ENCODE measurements around the gene TOMM20. TPM values are rescaled to one million over a fixed set of nuclear protein-coding genes. Genes with fewer than 3 reads are reported as not detected.
"Not testable (repeated sequence)": the region's sequence is repeated elsewhere in the genome, so short reads cannot be mapped to it uniquely, and the experiment has no call there.

The TOMM20 gene
- total and polyA plus RNA-seq, 3 donors from 2014 or later = 74.7 to 113 (median 80.6) TPM

- Histone ChIP-seq H3K27ac (peak overlapping the region; percentile 78 to 85), H3K9me3 (no peaks in the 10 kb centered on the region), H3K4me1 (no peaks in the 10 kb centered on the region), H3K36me3 (ENCODE audit: low read depth, missing control alignments) (no peaks in the 10 kb centered on the region), H3K4me3 (peak overlapping the region; percentile 75 to 92), H3K27me3 (no peaks in the 10 kb centered on the region)
- intact Hi-C loops (cut with DNase I; ENCODE audit: low total_unique reads) = no loop called here
- no peak for TF ChIP-seq POLR2A (IDR thresholded peaks at IDR 0.05)
- TF ChIP-seq CTCF (IDR thresholded peaks at IDR 0.05) = no peak
- WGBS, 2 donors = 51 to 55% methylated on average over 21 of the region's 21 CpGs
- no peak for DNase-seq
Observed at GRCh38 chr1:235161685-235162327, 33.2 kb upstream of the TOMM20 start.

GRCh38 chr1:235160957-235161684, 32.5 kb upstream of the TOMM20 start, which contains the start of gene RBM34:
Gene RBM34, minus strand, starts transcription at chr1:235161250. Its CDS starts 24 bp downstream, at chr1:235161226.
- Histone ChIP-seq H3K9me3 (no peaks in the 10 kb centered on the region), H3K27ac (peak within 1 kb of the TSS; percentile 78 to 85), H3K4me1 (no peaks in the 10 kb centered on the region), H3K4me3 (peak within 1 kb of the TSS; percentile 75 to 92), H3K36me3 (ENCODE audit: low read depth, missing control alignments) (no peaks in the 10 kb centered on the region), H3K27me3 (no peaks in the 10 kb centered on the region)
- peak; percentile 14 to 38 (median 25) for TF ChIP-seq CTCF (IDR thresholded peaks at IDR 0.05)
- TF ChIP-seq POLR2A (IDR thresholded peaks at IDR 0.05) = peak; percentile 97
- intact Hi-C loops (cut with DNase I; ENCODE audit: low total_unique reads) = no loop called here
- 0% methylated on average over 48 to 52 of the region's 52 CpGs for WGBS, 2 donors
- DNase-seq = peak; percentile 95

- Histone ChIP-seq H3K9me3 (no peaks in the 10 kb centered on the region), H3K27ac (peak overlapping the region; percentile 78 to 85), H3K27me3 (no peaks in the 10 kb centered on the region), H3K4me3 (peak overlapping the region; percentile 75 to 92), H3K36me3 (ENCODE audit: low read depth, missing control alignments) (no peaks in the 10 kb centered on the region), H3K4me1 (no peaks in the 10 kb centered on the region)
- TF ChIP-seq CTCF (IDR thresholded peaks at IDR 0.05) (no peak), POLR2A (IDR thresholded peaks at IDR 0.05) (no peak)
- DNase-seq = no peak
- intact Hi-C loops (cut with DNase I; ENCODE audit: low total_unique reads) = no loop called here
- 3 to 4% methylated on average over 14 of the region's 14 CpGs for WGBS, 2 donors
Observed at GRCh38 chr1:235160383-235160956, 31.8 kb upstream of the TOMM20 start.

GRCh38 chr1:235159930-235160329, 31.3 kb upstream of the TOMM20 start:
- H3K4me3 ChIP-seq; H3K9me3 ChIP-seq; intact Hi-C loops (cut with DNase I; ENCODE audit: low total_unique reads); H3K27me3 ChIP-seq; H3K27ac ChIP-seq; H3K4me1 ChIP-seq; DNase-seq; H3K36me3 ChIP-seq (ENCODE audit: low read depth, missing control alignments): not testable (repeated sequence)
- 76 to 78% methylated on average over 9 of the region's 9 CpGs for whole genome bisulfite sequencing, 2 donors

- H3K4me1 ChIP-seq; H3K9me3 ChIP-seq; intact Hi-C loops (cut with DNase I; ENCODE audit: low total_unique reads); H3K27me3 ChIP-seq; DNase-seq; H3K4me3 ChIP-seq; H3K36me3 ChIP-seq (ENCODE audit: low read depth, missing control alignments); H3K27ac ChIP-seq: not testable (repeated sequence)
- WGBS, 2 donors = 96 to 97% methylated on average over 9 of the region's 9 CpGs
Observed at GRCh38 chr1:235159284-235159683, 30.6 kb upstream of the TOMM20 start.

All from testis (tissue), 3 donors.